Gastroesophageal sphincter (tissue), 3 donors: ENCODE measurements around the gene USP46.

Source experiments
- CTCF ChIP-seq, 4 experiments: fragments of 200-600 bp in 2 of 4; fragments of 450-650 bp in 2 of 4; sonication (generic) in 1 of 4; IDR thresholded peaks; one replicate each; pipeline ENCODE4 v1.5.1; 2017 to 2019; ENCODE audit warnings: antibody characterized with exemption in 4 of 4, mild to moderate bottlenecking in 2 of 4, moderate library complexity in 2 of 4
- POLR2A ChIP-seq, 2 donors: fragments of 450-650 bp; IDR thresholded peaks; one replicate each; pipeline ENCODE4 v1.6.1; 2017; ENCODE audit warnings: antibody characterized with exemption in 2 of 2, mild to moderate bottlenecking in 2 of 2, moderate library complexity in 1 of 2
- POLR2AphosphoS5 ChIP-seq: sonication (generic); formaldehyde crosslinking; IDR thresholded peaks from one replicate; pipeline ENCODE4 v1.6.1; 2017; ENCODE audit warnings: antibody characterized with exemption

- TF ChIP-seq POLR2AphosphoS5 = no peak
- no peak for TF ChIP-seq POLR2A (IDR thresholded peaks at IDR 0.05)
- no peak for TF ChIP-seq CTCF (IDR thresholded peaks at IDR 0.05)
Observed at GRCh38 chr4:52612341-52612740, 46.8 kb downstream of the USP46 start.
